ENCODE measurements around the gene BRI3.

The BRI3 gene, protein sequence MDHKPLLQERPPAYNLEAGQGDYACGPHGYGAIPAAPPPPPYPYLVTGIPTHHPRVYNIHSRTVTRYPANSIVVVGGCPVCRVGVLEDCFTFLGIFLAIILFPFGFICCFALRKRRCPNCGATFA

DNA sequence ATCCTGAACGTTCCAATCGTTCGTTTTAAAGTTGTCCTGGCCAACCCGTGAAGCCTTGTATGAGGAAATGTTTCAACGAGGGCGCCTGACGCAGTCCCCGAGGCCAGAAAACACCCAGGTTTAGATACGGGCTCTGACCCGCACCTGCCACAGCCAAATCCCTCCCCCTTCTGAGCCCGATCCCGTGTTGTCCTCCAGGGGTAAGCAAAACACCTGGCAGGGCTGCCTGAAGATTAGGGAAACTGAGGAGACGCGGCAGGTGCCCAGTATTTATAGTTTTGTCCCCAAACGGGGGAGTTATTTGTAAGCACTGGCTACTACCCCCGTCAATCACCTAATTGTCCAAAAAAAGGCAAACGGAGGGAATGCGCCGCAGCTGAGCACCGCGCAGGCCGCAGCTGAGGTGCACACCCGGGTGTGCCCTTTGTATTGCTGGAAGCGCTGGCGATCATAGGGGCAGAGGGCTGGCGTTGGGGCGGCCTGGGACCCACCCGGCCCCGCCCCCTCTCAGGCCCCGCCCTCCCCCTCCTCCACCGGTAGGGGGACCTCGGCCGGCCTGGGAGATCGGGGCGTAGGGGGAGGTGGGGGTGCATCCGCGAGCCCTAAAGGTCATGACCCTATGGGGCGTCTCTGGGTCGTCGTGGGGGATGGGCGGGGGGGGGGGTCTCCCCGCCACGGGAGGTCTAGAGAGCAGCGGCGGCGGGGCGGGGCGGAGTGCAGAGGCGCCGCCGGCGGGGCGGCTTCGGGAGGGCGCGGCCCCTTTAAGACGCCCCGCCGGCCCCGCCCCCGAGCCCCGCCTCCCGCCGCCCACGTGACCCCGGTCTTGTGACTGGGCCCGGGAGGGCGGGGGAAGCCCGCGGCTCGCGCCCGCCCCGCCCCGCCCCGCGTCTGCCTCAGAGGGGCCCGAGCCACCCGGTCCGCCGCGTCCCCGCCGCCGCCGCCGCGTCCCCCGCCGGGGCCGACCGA lies at the start of gene BRI3:
Gene BRI3, plus strand, starts transcription at position 896 of the 966 bp plus-strand sequence. CDS start 110 bp downstream, outside the sequence.
- H3K4me3 ChIP-seq (ENCODE audit: low read length in 2 of 2), result peak within 1 kb of the TSS; percentile 89 to 92
- H3K4me1 ChIP-seq (ENCODE audit: control insufficient read depth, insufficient read depth, low read length), result peaks cover 49% of the 10 kb centered on the region
- peak within 1 kb of the TSS; percentile 53 for H3K27ac ChIP-seq (ENCODE audit: low read length)
- no peaks in the 10 kb centered on the region for H3K27me3 ChIP-seq (ENCODE audit: control insufficient read depth in 1 of 2, insufficient read depth in 2 of 2, low read length in 2 of 2)
- H3K36me3 ChIP-seq (ENCODE audit: control insufficient read depth in 2 of 2, insufficient read depth in 2 of 2, low read length in 2 of 2), result no peaks in the 10 kb centered on the region
- no peaks in the 10 kb centered on the region for H3K9me3 ChIP-seq (ENCODE audit: control insufficient read depth in 2 of 2, low read length in 2 of 2)
- peak within 1 kb of the TSS; percentile 80 to 85 for H3K9ac ChIP-seq (ENCODE audit: low read length in 2 of 2)

DNA sequence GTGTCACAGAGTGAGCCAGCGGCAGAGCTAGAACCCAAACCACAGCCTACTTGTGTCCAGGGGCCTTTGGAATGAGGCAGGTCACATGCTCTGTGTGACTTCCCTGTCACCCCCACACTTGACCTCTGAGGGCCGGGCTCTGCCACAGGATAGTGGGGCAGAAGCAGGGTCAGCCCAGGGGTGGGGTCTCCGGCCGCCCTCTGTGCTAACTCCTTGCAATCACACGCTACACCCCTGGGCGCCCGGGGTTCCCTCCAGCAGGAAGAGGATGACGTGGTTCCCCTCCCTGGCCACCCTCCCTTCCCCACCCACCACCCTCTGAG lies 49.3 kb upstream of the BRI3 start:
- Histone ChIP-seq H3K4me1 (ENCODE audit: control insufficient read depth, insufficient read depth, low read length) (no peaks in the 10 kb centered on the region), H3K36me3 (ENCODE audit: control insufficient read depth in 2 of 2, insufficient read depth in 2 of 2, low read length in 2 of 2) (peaks cover 2 to 8% of the 10 kb centered on the region in 2 donors), H3K4me3 (ENCODE audit: low read length in 2 of 2) (no peak overlapping the region), H3K27me3 (ENCODE audit: control insufficient read depth in 1 of 2, insufficient read depth in 2 of 2, low read length in 2 of 2) (no peaks in the 10 kb centered on the region), H3K27ac (ENCODE audit: low read length) (no peak overlapping the region), H3K9me3 (ENCODE audit: control insufficient read depth in 2 of 2, low read length in 2 of 2) (no peaks in the 10 kb centered on the region), H3K9ac (ENCODE audit: low read length in 2 of 2) (no peak overlapping the region)

DNA sequence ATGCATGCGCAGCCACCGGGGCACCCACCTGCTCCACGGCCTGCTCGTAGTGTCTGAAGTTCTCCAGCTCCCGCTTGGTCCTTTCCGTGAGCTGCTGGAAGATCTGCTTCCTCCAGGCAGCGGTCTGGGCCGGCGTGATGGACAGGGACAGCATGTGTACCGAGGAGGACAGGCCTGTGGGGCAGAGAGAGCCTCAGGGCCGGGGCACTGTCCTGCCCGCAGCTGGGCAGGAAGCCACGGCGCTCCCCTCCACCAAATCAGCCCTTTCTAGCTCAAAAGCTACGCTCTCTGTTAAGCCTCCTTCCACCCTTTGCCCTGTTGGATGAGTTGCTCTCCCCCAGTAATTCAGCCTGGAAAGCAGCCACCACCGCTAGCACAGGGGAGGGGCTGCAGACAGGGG lies 48.7 kb upstream of the BRI3 start:
- Histone ChIP-seq H3K9ac (ENCODE audit: low read length in 2 of 2) (no peak overlapping the region), H3K4me1 (ENCODE audit: control insufficient read depth, insufficient read depth, low read length) (no peaks in the 10 kb centered on the region), H3K4me3 (ENCODE audit: low read length in 2 of 2) (no peak overlapping the region), H3K27ac (ENCODE audit: low read length) (no peak overlapping the region), H3K27me3 (ENCODE audit: control insufficient read depth in 1 of 2, insufficient read depth in 2 of 2, low read length in 2 of 2) (no peaks in the 10 kb centered on the region), H3K9me3 (ENCODE audit: control insufficient read depth in 2 of 2, low read length in 2 of 2) (no peaks in the 10 kb centered on the region), H3K36me3 (ENCODE audit: control insufficient read depth in 2 of 2, insufficient read depth in 2 of 2, low read length in 2 of 2) (peaks cover 2 to 8% of the 10 kb centered on the region in 2 donors)

DNA sequence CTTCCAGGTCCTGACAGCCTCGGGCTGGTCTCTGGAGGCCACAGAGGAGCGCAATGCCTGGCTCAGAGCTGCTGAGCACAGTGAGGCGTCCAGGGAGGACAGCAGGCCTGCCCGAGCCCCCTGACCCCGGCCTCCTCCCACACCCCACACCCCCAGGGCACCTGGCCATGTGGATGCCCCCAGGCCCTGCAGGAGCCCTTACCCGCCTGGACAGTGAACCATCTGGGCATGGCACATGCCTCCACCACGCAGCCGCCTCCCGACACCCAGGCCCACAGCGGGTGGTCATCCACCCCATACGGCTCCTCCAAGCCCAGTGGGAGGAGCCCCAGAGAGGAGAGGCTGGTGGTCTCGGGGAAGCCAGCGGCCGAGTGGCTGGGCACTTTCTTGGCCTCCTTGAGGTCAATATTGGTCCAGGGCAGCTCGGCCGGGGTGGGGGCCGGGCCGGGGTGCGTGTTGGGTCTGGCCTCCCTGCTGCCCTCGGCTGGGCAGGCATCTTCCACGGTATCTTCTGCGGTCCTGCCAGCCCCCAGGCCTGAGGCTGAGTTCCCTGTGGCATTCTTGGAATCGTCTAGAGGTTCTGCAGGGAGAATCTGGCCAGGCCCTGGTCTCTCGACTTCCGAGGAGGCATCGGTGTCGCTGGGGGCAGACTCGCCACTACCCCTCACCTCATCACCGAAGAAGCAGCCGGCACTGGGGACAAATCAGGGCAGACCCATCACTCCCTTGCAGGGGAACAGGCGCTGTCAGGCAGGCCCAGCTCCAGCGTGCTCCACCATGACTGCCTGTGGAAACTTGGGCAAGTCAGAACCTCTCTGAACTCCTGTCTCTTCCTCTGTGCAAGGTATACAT lies 48.0 kb upstream of the BRI3 start:
- H3K36me3 ChIP-seq (ENCODE audit: control insufficient read depth in 2 of 2, insufficient read depth in 2 of 2, low read length in 2 of 2), result peaks cover 5 to 14% of the 10 kb centered on the region in 2 donors
- H3K9me3 ChIP-seq (ENCODE audit: control insufficient read depth in 2 of 2, low read length in 2 of 2), result no peaks in the 10 kb centered on the region
- no peak overlapping the region for H3K4me3 ChIP-seq (ENCODE audit: low read length in 2 of 2)
- no peak overlapping the region for H3K9ac ChIP-seq (ENCODE audit: low read length in 2 of 2)
- no peaks in the 10 kb centered on the region for H3K27me3 ChIP-seq (ENCODE audit: control insufficient read depth in 1 of 2, insufficient read depth in 2 of 2, low read length in 2 of 2)
- no peak overlapping the region for H3K27ac ChIP-seq (ENCODE audit: low read length)
- H3K4me1 ChIP-seq (ENCODE audit: control insufficient read depth, insufficient read depth, low read length), result no peaks in the 10 kb centered on the region

DNA sequence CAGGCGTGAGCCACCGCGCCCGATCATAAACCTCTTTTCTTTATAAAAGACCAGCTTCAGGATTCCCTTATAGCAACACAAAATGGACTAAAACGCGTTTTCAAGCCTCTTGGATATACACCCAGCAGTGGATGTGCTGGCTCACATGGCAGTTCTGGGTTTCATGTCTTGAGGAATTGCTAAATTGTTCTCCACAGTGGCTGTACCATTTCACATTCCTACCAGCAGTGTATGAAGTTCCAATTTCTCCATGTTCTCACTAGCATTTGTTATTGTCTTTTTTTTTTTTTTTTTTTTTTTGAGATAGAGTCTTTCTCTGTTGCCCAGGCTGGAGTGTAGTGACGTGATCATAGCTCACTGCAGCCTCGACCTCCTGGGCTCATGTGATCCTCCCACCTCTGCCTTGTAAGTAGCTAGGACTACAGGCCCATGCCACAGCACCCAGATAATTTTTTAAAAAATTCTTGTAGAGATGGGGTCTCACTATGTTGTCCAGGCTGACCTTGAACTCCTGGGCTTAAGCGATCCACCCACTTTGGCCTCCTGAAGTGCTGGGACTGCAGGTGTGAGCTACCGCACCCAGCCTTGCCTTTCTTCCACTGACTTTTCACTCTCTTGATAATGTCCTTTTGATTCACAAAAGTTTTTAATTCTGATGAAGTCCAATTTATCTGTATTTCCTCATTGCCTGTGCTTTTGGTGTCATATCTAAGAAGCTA lies 46.9 kb upstream of the BRI3 start:
- Histone ChIP-seq H3K9ac (ENCODE audit: low read length in 2 of 2) (no peak overlapping the region), H3K4me3 (ENCODE audit: low read length in 2 of 2) (no peak overlapping the region), H3K36me3 (ENCODE audit: control insufficient read depth in 2 of 2, insufficient read depth in 2 of 2, low read length in 2 of 2) (peaks cover 6 to 15% of the 10 kb centered on the region in 2 donors), H3K9me3 (ENCODE audit: control insufficient read depth in 2 of 2, low read length in 2 of 2) (no peaks in the 10 kb centered on the region), H3K4me1 (ENCODE audit: control insufficient read depth, insufficient read depth, low read length) (no peaks in the 10 kb centered on the region), H3K27ac (ENCODE audit: low read length) (no peak overlapping the region), H3K27me3 (ENCODE audit: control insufficient read depth in 1 of 2, insufficient read depth in 2 of 2, low read length in 2 of 2) (no peaks in the 10 kb centered on the region)

DNA sequence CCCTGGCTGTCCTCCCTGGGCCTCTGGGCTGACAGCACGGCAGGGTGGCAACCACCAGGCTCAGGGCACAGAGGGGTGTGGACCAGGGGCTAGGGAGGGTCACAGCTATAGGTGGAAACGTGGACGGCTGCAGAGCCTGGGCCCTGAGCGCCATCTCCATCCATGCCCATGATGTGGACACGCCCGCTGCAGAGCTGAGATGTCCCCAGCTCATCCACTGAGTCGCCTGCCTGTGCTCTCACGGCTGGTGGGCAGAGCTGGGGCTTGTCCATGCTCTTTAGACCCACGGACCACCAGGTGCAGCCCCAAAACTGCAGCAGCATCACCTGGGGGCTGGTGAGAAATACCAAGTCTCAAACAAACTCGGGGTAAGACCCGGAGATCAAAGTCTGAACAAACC lies 45.6 kb upstream of the BRI3 start:
- peaks cover 9 to 11% of the 10 kb centered on the region in 2 donors for H3K36me3 ChIP-seq (ENCODE audit: control insufficient read depth in 2 of 2, insufficient read depth in 2 of 2, low read length in 2 of 2)
- no peak overlapping the region for H3K4me3 ChIP-seq (ENCODE audit: low read length in 2 of 2)
- no peaks in the 10 kb centered on the region for H3K27me3 ChIP-seq (ENCODE audit: control insufficient read depth in 1 of 2, insufficient read depth in 2 of 2, low read length in 2 of 2)
- no peak overlapping the region for H3K27ac ChIP-seq (ENCODE audit: low read length)
- no peaks in the 10 kb centered on the region for H3K4me1 ChIP-seq (ENCODE audit: control insufficient read depth, insufficient read depth, low read length)
- H3K9me3 ChIP-seq (ENCODE audit: control insufficient read depth in 2 of 2, low read length in 2 of 2), result no peaks in the 10 kb centered on the region
- H3K9ac ChIP-seq (ENCODE audit: low read length in 2 of 2), result no peak overlapping the region

DNA sequence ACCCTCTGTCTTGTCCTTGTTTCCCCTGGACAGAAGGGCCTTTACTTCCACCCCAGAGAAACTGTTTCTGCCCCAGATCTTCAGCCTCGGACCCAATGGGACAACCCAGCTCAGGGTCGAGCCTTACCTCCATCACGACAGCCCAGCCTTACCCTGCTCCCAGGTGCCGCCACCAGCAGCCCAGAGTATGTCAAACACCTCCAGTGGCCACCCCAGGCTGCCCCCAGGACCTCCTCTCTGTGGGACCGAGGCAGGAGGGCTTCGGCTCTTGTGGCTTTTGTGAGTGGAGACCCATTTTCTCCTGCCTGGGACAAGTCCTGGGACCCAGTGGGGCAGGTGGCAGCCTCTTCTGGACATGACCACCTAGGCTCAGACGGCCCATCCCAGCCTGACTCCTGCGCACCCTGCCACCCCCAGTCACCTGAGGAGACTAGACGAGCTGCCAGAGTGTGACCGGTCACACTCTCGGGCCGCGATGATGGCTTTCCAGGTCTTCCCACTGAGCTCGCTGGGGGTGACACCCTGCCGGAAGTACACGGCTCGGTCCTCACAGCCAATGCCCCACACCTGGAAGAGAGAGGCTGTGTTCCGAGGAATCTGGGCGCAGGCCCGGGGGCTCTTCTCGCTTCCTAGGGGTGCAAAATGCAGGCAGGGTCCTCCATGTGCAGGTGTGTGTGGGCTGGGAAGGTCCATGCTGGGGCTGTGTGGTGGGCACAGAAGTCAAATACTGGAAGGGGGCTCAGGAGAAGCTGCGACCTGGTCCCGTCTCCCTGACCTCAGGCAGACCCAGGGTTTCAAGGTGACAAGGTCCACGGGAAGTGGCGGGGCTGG lies 44.9 kb upstream of the BRI3 start:
- no peak overlapping the region for H3K27ac ChIP-seq (ENCODE audit: low read length)
- no peaks in the 10 kb centered on the region for H3K4me1 ChIP-seq (ENCODE audit: control insufficient read depth, insufficient read depth, low read length)
- H3K36me3 ChIP-seq (ENCODE audit: control insufficient read depth in 2 of 2, insufficient read depth in 2 of 2, low read length in 2 of 2), result peaks cover 9 to 11% of the 10 kb centered on the region in 2 donors
- no peak overlapping the region for H3K4me3 ChIP-seq (ENCODE audit: low read length in 2 of 2)
- no peak overlapping the region for H3K9ac ChIP-seq (ENCODE audit: low read length in 2 of 2)
- H3K27me3 ChIP-seq (ENCODE audit: control insufficient read depth in 1 of 2, insufficient read depth in 2 of 2, low read length in 2 of 2), result no peaks in the 10 kb centered on the region
- no peaks in the 10 kb centered on the region for H3K9me3 ChIP-seq (ENCODE audit: control insufficient read depth in 2 of 2, low read length in 2 of 2)

DNA sequence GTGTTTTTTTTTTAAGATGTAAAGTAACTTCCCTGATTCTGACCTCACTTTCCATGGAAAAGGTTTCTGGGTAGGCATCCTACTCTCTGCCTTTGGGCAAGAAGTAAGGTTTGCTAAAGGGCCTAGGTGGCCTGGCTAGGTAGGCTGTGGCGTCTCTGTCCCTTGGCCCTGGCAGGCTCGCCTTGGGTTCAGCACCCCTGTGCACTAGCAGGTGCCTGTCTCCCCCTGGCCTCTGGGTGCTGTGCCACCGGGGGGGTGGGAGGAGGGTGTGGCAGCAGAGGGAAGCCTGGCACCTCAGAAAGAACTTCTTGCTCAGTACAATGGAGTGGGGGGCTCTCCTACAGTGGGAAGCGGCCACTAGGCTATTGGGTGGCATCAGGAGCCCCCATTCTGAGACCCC lies 43.4 kb upstream of the BRI3 start:
- no peak overlapping the region for H3K9ac ChIP-seq (ENCODE audit: low read length in 2 of 2)
- H3K27me3 ChIP-seq (ENCODE audit: control insufficient read depth in 1 of 2, insufficient read depth in 2 of 2, low read length in 2 of 2), result no peaks in the 10 kb centered on the region
- no peaks in the 10 kb centered on the region for H3K4me1 ChIP-seq (ENCODE audit: control insufficient read depth, insufficient read depth, low read length)
- H3K4me3 ChIP-seq (ENCODE audit: low read length in 2 of 2), result no peak overlapping the region
- no peak overlapping the region for H3K27ac ChIP-seq (ENCODE audit: low read length)
- H3K9me3 ChIP-seq (ENCODE audit: control insufficient read depth in 2 of 2, low read length in 2 of 2), result no peaks in the 10 kb centered on the region
- H3K36me3 ChIP-seq (ENCODE audit: control insufficient read depth in 2 of 2, insufficient read depth in 2 of 2, low read length in 2 of 2), result peaks cover 9% of the 10 kb centered on the region in 2 donors

DNA sequence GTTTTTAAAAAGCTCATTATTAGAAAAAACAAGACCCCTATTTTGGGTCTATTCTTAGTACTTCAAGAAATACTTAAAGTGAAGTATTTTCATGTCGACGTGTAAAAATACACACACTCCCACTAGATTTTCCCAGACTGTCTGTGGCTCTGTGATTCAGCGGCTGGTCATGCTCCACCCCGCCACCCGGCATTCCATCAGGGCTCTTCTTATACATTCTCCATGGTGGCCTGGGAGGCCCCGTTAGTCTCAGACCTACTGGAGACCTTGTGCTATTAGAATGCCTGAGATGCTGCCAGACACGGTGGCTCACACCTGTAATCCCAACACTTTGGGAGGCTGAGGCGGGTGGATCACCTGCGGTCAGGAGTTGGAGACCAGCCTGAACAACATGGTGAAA lies 42.5 kb upstream of the BRI3 start:
- Histone ChIP-seq H3K36me3 (ENCODE audit: control insufficient read depth in 2 of 2, insufficient read depth in 2 of 2, low read length in 2 of 2) (peaks cover 9% of the 10 kb centered on the region in 2 donors), H3K9ac (ENCODE audit: low read length in 2 of 2) (no peak overlapping the region), H3K4me1 (ENCODE audit: control insufficient read depth, insufficient read depth, low read length) (no peaks in the 10 kb centered on the region), H3K27me3 (ENCODE audit: control insufficient read depth in 1 of 2, insufficient read depth in 2 of 2, low read length in 2 of 2) (no peaks in the 10 kb centered on the region), H3K27ac (ENCODE audit: low read length) (no peak overlapping the region), H3K4me3 (ENCODE audit: low read length in 2 of 2) (no peak overlapping the region), H3K9me3 (ENCODE audit: control insufficient read depth in 2 of 2, low read length in 2 of 2) (no peaks in the 10 kb centered on the region)
